Activated CD4-positive, alpha-beta T cell treated with anti-CD3 and anti-CD28 coated beads for 48 hours (primary cell): ENCODE results near the gene DENND2A.

ENCODE experiments used
- DNase-seq: peaks from one replicate; pipeline ENCODE4 v3.0.0-alpha.2; 2020

The DENND2A gene

GRCh38 chr7:140495514-140496097 is 145.0 kb downstream of the DENND2A start:
- no peak for DNase-seq

GRCh38 chr7:140494867-140495266 is 145.7 kb downstream of the DENND2A start:
- DNase-seq = no peak

GRCh38 chr7:140489026-140489359 is 151.6 kb downstream of the DENND2A start:
- no peak for DNase-seq

- no peak for DNase-seq
These were observed 154.9 kb downstream of the DENND2A start for GRCh38 chr7:140485500-140486265.

- no peak for DNase-seq
These were observed 155.6 kb downstream of the DENND2A start for GRCh38 chr7:140484951-140485499.

- DNase-seq = no peak
These were observed 156.1 kb downstream of the DENND2A start for GRCh38 chr7:140484479-140484878.

GRCh38 chr7:140479739-140480084 is 160.9 kb downstream of the DENND2A start:
- DNase-seq = no peak

GRCh38 chr7:140479062-140479738 is 161.4 kb downstream of the DENND2A start, which contains the start of gene MKRN1:
Gene MKRN1 (minus strand): TSS chr7:140479505. CDS start chr7:140479344, 161 bp downstream.
- DNase-seq = peak; percentile 96

- peak; percentile 60 for DNase-seq
These were observed 162.2 kb downstream of the DENND2A start for GRCh38 chr7:140478246-140479061.

GRCh38 chr7:140476698-140477261 is 163.8 kb downstream of the DENND2A start:
- no peak for DNase-seq

GRCh38 chr7:140475747-140476333 is 164.8 kb downstream of the DENND2A start:
- DNase-seq = peak; percentile 48
